ENCODE measurements around the gene EFCAB10. TPM values are rescaled to one million over a fixed set of nuclear protein-coding genes. Genes with fewer than 3 reads are reported as not detected.
A peak's percentile ranks its signal among the peaks of the same experiment; 100 is the strongest.

The EFCAB10 gene
- total RNA-seq, 1 donor from 2014 or later: not detected

DNA sequence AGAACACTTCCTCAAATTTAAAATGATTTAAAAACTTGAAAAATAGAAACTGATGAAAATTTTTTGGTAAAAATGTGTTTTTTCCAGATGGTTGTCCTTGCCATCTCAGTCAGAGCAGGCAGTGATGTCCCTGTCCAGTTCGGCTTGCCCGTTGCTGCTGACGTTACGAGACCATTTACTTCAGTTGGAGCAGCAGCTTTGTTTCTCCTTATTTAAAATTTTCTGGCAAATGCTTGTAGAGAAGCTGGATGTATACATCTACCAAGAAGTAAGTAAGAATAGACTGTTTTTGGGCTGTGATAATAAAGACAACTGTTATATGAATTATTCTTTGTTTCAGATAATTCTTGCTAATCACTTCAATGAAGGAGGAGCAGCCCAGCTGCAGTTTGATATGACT lies 16.1 kb downstream of the EFCAB10 start:
- ChIA-PET POLR2A (interaction anchor here (0.6 kb wide), 1 partner anchor 20 kb away, joined by 4 read pairs; no protein-coding TSS in a partner anchor), CTCF (no interaction called here)
- intact Hi-C loops (cut with micrococcal nuclease): no loop called here

DNA sequence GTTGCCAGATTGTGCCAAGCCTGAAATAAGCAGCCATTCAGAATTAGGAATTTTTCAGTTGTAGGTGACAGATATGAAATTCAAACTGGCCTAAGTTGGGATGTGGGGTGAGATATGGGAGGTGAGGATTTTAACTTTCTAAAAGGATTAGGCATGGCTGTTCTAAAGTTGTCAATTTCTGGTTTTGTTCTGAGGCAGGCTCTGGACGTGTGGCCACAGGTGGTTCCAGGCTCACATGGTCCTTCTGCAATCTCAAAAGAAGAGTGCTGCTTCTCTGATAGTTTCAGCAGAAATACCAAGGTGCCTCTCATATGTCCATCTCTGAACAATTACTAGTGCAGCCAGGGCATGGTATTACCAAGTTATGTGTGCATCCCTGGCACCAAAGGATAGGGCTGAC lies 21.4 kb downstream of the EFCAB10 start:
- Mint-ChIP-seq H3K4me3 (no peak overlapping the region), H3K27ac (no peak overlapping the region), H3K9me3 (no peaks in the 10 kb centered on the region), H3K36me3 (ENCODE audit: low read depth) (peaks cover 63% of the 10 kb centered on the region), H3K4me1 (no peaks in the 10 kb centered on the region), H3K27me3 (no peaks in the 10 kb centered on the region)
- TF ChIP-seq, protein P1, sequence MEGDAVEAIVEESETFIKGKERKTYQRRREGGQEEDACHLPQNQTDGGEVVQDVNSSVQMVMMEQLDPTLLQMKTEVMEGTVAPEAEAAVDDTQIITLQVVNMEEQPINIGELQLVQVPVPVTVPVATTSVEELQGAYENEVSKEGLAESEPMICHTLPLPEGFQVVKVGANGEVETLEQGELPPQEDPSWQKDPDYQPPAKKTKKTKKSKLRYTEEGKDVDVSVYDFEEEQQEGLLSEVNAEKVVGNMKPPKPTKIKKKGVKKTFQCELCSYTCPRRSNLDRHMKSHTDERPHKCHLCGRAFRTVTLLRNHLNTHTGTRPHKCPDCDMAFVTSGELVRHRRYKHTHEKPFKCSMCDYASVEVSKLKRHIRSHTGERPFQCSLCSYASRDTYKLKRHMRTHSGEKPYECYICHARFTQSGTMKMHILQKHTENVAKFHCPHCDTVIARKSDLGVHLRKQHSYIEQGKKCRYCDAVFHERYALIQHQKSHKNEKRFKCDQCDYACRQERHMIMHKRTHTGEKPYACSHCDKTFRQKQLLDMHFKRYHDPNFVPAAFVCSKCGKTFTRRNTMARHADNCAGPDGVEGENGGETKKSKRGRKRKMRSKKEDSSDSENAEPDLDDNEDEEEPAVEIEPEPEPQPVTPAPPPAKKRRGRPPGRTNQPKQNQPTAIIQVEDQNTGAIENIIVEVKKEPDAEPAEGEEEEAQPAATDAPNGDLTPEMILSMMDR (IDR thresholded peaks at IDR 0.05): no peak
- DNase-seq (no peak), ATAC-seq (ENCODE audit: low read depth) (no peak)
- ChIA-PET POLR2A (no interaction called here), CTCF (no interaction called here)
- intact Hi-C loops (cut with micrococcal nuclease): no loop called here

More for the DNA sequence above, 16.1 kb downstream of the EFCAB10 start:
- Mint-ChIP-seq H3K4me1 (no peaks in the 10 kb centered on the region), H3K27me3 (no peaks in the 10 kb centered on the region), H3K9me3 (no peaks in the 10 kb centered on the region), H3K27ac (no peak overlapping the region), H3K36me3 (ENCODE audit: low read depth) (peaks cover 68% of the 10 kb centered on the region), H3K4me3 (no peak overlapping the region)
- ATAC-seq (ENCODE audit: low read depth): no peak
- DNase-seq: no peak
- TF ChIP-seq, protein P1 (IDR thresholded peaks at IDR 0.05): no peak

DNA sequence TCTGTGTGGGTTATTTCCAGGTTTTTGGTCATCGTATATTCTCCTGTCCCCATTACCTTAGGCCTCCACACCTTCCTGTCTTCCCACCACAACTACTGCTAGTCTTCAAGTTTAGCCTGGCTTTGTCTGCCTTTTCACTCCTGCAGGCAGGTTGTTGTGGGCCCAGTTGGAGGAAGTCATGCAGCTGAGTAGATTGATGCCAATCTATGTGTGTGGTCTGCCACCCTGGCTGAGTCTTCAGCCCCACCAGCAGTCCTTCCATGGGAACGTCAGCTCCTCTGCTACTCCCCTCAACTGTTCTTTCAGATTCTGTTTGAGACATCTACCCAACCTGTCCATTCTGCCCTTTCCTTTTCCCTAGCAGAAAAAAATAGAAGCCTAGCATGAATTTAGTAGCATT lies 43.0 kb downstream of the EFCAB10 start:
- no peak overlapping the region for H3K4me3 Mint-ChIP-seq
- TF ChIP-seq, protein P1 (IDR thresholded peaks at IDR 0.05): no peak
- no peaks in the 10 kb centered on the region for H3K9me3 Mint-ChIP-seq
- peaks cover 54% of the 10 kb centered on the region for H3K36me3 Mint-ChIP-seq (ENCODE audit: low read depth)
- peaks cover 11% of the 10 kb centered on the region for H3K4me1 Mint-ChIP-seq
- no peak overlapping the region for H3K27ac Mint-ChIP-seq
- ATAC-seq (ENCODE audit: low read depth) (no peak), DNase-seq (no peak)
- intact Hi-C loops (cut with micrococcal nuclease): no loop called here
- POLR2A ChIA-PET: no interaction called here
- CTCF ChIA-PET: no interaction called here
- no peaks in the 10 kb centered on the region for H3K27me3 Mint-ChIP-seq

DNA sequence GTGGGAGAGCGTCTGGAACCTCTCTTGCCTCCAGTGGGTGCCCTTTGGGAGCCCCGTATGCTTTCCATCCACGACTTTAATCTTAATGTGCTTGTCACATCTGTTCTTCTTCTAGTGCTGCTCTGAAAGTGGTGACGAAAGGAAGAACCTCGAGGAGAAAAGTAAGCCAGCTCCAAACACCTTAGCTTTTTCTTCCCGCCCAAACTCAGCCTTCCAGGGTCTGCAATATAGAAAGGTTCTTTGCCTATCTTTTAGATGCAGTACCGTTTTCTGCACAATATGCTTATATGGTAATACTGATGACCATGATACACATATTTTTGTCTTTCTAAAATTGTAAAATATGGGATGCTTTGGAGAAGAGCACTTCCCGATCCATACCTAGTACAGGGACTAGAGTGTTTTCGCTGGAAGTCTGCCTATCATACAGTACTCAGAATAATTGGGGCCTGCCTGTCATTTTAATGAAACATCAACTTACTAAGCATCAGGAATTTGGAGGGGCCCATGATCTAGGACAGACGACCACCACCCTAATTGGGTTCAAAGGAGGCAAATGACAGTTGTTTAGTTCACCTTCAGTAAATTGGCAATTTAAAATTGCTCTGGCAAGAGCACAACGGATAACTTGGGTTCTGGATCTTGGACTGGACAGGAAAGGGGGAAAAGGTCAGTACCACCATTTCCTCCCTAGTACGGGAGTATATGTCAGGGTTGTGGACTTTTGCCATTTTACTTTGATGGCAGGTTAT lies 48.4 kb downstream of the EFCAB10 start:
- DNase-seq (no peak), ATAC-seq (ENCODE audit: low read depth) (no peak)
- ChIA-PET POLR2A (interaction anchor here (1.3 to 2.8 kb wide), 6 partner anchors 10 to 579 kb away, joined by 4 to 24 read pairs (median 6); partner anchors contain the start of genes KMT2E, PUS7, SRPK2 and SYPL1), CTCF (no interaction called here)
- peaks cover 25% of the 10 kb centered on the region for H3K36me3 Mint-ChIP-seq (ENCODE audit: low read depth)
- no peaks in the 10 kb centered on the region for H3K9me3 Mint-ChIP-seq
- no peaks in the 10 kb centered on the region for H3K27me3 Mint-ChIP-seq
- intact Hi-C loops (cut with micrococcal nuclease): loop anchor here (1.0 to 5.0 kb wide), 6 partner anchors 11 to 1634 kb away; partner anchors contain the start of genes HBP1, ORC5 and PUS7
- TF ChIP-seq, protein P1 (IDR thresholded peaks at IDR 0.05): no peak
- H3K4me3 Mint-ChIP-seq: peak overlapping the region; percentile 91
- peak overlapping the region; percentile 96 for H3K27ac Mint-ChIP-seq
- H3K4me1 Mint-ChIP-seq: peaks cover 33% of the 10 kb centered on the region

Data from activated B cell treated with CpG ODN at 0.5 μM for 24 hours (primary cell).